HepG2 (cell line): ENCODE measurements around the gene BPI. TPM values are rescaled to one million over a fixed set of nuclear protein-coding genes. Genes with fewer than 3 reads are reported as not detected.

ENCODE experiments used
- ELF3 ChIP-seq: IDR thresholded peaks from 2 replicates; pipeline ENCODE4 v1.6.1; 2016; ENCODE audit warnings: missing genetic modification reagents, missing compliant biosample characterization
- FOXM1 ChIP-seq: sonication (generic); formaldehyde crosslinking; IDR thresholded peaks from 2 replicates; pipeline ENCODE4 v1.5.0; 2020; ENCODE audit warnings: missing genetic modification reagents
- FOXP1 ChIP-seq, 2 experiments: fragments of 450-650 bp in 1 of 2; IDR thresholded peaks; 2 replicates each; pipeline ENCODE4 v1.6.1; 2017 to 2018; ENCODE audit warnings: antibody characterized with exemption in 1 of 2
- GABPB1 ChIP-seq: IDR thresholded peaks from 2 replicates; pipeline ENCODE4 v1.6.1; 2016; ENCODE audit warnings: mild to moderate bottlenecking, missing genetic modification reagents, moderate library complexity, missing compliant biosample characterization
- HMGA1 ChIP-seq: sonication (generic); formaldehyde crosslinking; conservative IDR thresholded peaks from 2 replicates; pipeline ENCODE4 v1.4.0; 2020; ENCODE audit warnings: missing genetic modification reagents
- JUNB ChIP-seq: sonication (generic); formaldehyde crosslinking; IDR thresholded peaks from 2 replicates; pipeline ENCODE4 v1.8.0; 2022; ENCODE audit warnings: missing genetic modification reagents, mild to moderate bottlenecking, borderline replicate concordance
- KLF6 ChIP-seq: IDR thresholded peaks from 2 replicates; pipeline ENCODE4 v1.8.0; 2016; ENCODE audit warnings: missing biosample characterization, missing genetic modification reagents
- ONECUT2 ChIP-seq: sonication (generic); formaldehyde crosslinking; IDR thresholded peaks from 2 replicates; pipeline ENCODE4 v1.4.0; 2020; ENCODE audit warnings: missing genetic modification reagents
- PHF21A ChIP-seq: sonication (generic); formaldehyde crosslinking; IDR thresholded peaks from 2 replicates; pipeline ENCODE4 v1.5.0; 2020; ENCODE audit warnings: mild to moderate bottlenecking, missing genetic modification reagents
- POLR2A ChIP-seq, 2 experiments: IDR thresholded peaks; 2 replicates each; pipeline ENCODE4 v1.6.1; 2011; ENCODE audit warnings: low read depth in 2 of 2, low read length in 2 of 2, mild to moderate bottlenecking in 1 of 2, moderate library complexity in 1 of 2; ENCODE audit not compliant: insufficient read depth in 1 of 2
- POLR2AphosphoS2 ChIP-seq: IDR thresholded peaks from 2 replicates; pipeline ENCODE4 v1.6.1; 2011; ENCODE audit warnings: low read depth, low read length, improper control_type of control experiment
- PRMT3 ChIP-seq: sonication (generic); formaldehyde crosslinking; IDR thresholded peaks from 2 replicates; pipeline ENCODE4 v1.8.1; 2022; ENCODE audit warnings: low read depth, mild to moderate bottlenecking, moderate library complexity, missing genetic modification reagents, borderline replicate concordance
- ZNF549 ChIP-seq: sonication (generic); formaldehyde crosslinking; IDR thresholded peaks from 2 replicates; pipeline ENCODE4 v1.5.0; 2020; ENCODE audit warnings: missing genetic modification reagents
- ZNF619 ChIP-seq: sonication (generic); formaldehyde crosslinking; IDR thresholded peaks from 2 replicates; pipeline ENCODE4 v1.4.0; 2020; ENCODE audit warnings: mild to moderate bottlenecking, missing genetic modification reagents
- ZNF660 ChIP-seq: sonication (generic); formaldehyde crosslinking; IDR thresholded peaks from 2 replicates; pipeline ENCODE4 v1.5.1; 2020; ENCODE audit warnings: mild to moderate bottlenecking, low read depth, missing genetic modification reagents, borderline replicate concordance
- ZNF670 ChIP-seq: sonication (generic); formaldehyde crosslinking; IDR thresholded peaks from 2 replicates; pipeline ENCODE4 v1.8.0; 2022; ENCODE audit warnings: mild to moderate bottlenecking, missing genetic modification reagents, borderline replicate concordance
- polyA plus RNA-seq, 8 experiments: library from polyadenylated mRNA; depleted of rRNA in 3 of 8; stranded (reverse) in 7 of 8; unstranded in 1 of 8; fragments of >200 nt; fragmentation: Illumina TruSeq in 4 of 8; extraction: Trizol in 4 of 8; gene quantifications; 2 replicates each; pipeline versions ENCODE4 v1.2.1 to v1.2.3, GENCODE V29; 2011 to 2016; ENCODE audit warnings: low read depth in 4 of 8, missing spikeins in 1 of 8, mixed read lengths in 1 of 8; ENCODE audit not compliant: insufficient read depth in 1 of 8
- total RNA-seq, 5 experiments: library from RNA; depleted of rRNA; stranded (reverse); fragments of >200 nt; fragmentation: Illumina TruSeq; extraction: Trizol; gene quantifications; 2 replicates each; pipeline ENCODE4 v1.2.3, GENCODE V29; 2016; ENCODE audit warnings: low read depth in 1 of 5
- TF ChIP-seq, protein P1 (sequence below): sonication (generic); formaldehyde crosslinking; IDR thresholded peaks from 2 replicates; pipeline ENCODE4 v1.4.0; 2020; ENCODE audit warnings: missing genetic modification reagents
- TF ChIP-seq, protein P2 (sequence below): sonication (generic); formaldehyde crosslinking; IDR thresholded peaks from 2 replicates; pipeline ENCODE4 v1.8.1; 2023; ENCODE audit warnings: mild to moderate bottlenecking, missing genetic modification reagents
- TF ChIP-seq, protein P3 (sequence below): sonication (generic); formaldehyde crosslinking; IDR thresholded peaks from 2 replicates; pipeline ENCODE4 v1.8.0; 2022; ENCODE audit warnings: mild to moderate bottlenecking, missing genetic modification reagents, moderate library complexity
- TF ChIP-seq, protein P4 (sequence below), 2 experiments: sonication (generic) in 1 of 2; formaldehyde crosslinking in 1 of 2; IDR thresholded peaks; 2 replicates each; pipeline versions ENCODE4 v1.4.0 to v1.6.1; 2018 to 2020; ENCODE audit warnings: missing genetic modification reagents in 2 of 2, borderline replicate concordance in 1 of 2, low read depth in 1 of 2, mild to moderate bottlenecking in 1 of 2, missing biosample characterization in 1 of 2
- TF ChIP-seq, protein P5 (sequence below): sonication (generic); formaldehyde crosslinking; IDR thresholded peaks from 2 replicates; pipeline ENCODE4 v1.4.0; 2020; ENCODE audit warnings: mild to moderate bottlenecking, low read depth, missing genetic modification reagents

The BPI gene
- total and polyA plus RNA-seq, 2 of the 13 experiments (the other 11 are each of a cell fraction or from before 2014, with no cell fraction given) = not detected

DNA sequence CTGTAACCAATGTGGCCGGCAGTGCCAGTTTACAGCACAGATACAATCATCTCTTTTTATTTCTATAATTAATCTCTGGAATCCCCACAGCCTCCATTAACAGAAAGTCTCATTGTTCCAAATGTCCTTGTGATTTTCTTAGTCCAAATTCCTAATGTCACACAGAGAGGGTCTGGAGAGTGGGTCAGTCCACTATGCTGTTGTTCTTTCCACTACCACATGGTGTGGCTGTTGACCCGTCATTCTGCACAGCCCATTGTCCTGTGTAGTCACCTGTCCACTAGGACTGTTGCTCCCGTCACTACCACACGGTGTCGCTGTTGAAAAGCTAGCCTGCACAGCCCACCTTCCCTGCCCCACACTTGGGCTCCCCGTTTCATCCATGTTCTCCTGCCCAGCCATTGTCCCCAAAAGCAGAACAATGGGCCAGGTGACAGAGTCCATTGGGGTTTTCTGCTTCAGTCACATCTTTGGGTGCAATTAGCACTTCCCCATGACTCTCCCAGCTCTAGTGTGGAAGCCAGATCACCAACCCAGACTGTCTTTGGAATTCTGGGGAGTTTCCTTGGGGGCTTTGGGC is 33.7 kb downstream of the BPI start (continued):
- TF ChIP-seq ZNF660 (CRISPR knock-in tag) (no peak), FOXM1 (CRISPR knock-in tag) (no peak), ZNF549 (CRISPR knock-in tag) (no peak), PRMT3 (CRISPR knock-in tag) (no peak), FOXP1 (IDR thresholded peaks at IDR 0.05) (no peak), FOXP1 (CRISPR knock-in tag; IDR thresholded peaks at IDR 0.05) (no peak), ZNF619 (CRISPR knock-in tag) (no peak), PHF21A (CRISPR knock-in tag) (no peak), GABPB1 (no peak), ONECUT2 (CRISPR knock-in tag) (no peak), POLR2AphosphoS2 (no peak), ZNF670 (CRISPR knock-in tag) (no peak), HMGA1 (CRISPR knock-in tag) (no peak), KLF6 (CRISPR knock-in tag) (no peak), ELF3 (CRISPR knock-in tag) (no peak), POLR2A (IDR thresholded peaks at IDR 0.05; ENCODE audit: insufficient read depth in 1 of 2, low read depth in 2 of 2, low read length in 2 of 2) (no peak), JUNB (CRISPR knock-in tag) (no peak)
- TF ChIP-seq, protein P1, sequence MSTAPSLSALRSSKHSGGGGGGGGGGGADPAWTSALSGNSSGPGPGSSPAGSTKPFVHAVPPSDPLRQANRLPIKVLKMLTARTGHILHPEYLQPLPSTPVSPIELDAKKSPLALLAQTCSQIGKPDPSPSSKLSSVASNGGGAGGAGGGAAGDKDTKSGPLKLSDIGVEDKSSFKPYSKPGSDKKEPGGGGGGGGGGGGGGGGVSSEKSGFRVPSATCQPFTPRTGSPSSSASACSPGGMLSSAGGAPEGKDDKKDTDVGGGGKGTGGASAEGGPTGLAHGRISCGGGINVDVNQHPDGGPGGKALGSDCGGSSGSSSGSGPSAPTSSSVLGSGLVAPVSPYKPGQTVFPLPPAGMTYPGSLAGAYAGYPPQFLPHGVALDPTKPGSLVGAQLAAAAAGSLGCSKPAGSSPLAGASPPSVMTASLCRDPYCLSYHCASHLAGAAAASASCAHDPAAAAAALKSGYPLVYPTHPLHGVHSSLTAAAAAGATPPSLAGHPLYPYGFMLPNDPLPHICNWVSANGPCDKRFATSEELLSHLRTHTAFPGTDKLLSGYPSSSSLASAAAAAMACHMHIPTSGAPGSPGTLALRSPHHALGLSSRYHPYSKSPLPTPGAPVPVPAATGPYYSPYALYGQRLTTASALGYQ (CRISPR knock-in tag) = no peak
- TF ChIP-seq, protein P2, sequence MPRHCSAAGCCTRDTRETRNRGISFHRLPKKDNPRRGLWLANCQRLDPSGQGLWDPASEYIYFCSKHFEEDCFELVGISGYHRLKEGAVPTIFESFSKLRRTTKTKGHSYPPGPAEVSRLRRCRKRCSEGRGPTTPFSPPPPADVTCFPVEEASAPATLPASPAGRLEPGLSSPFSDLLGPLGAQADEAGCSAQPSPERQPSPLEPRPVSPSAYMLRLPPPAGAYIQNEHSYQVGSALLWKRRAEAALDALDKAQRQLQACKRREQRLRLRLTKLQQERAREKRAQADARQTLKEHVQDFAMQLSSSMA (CRISPR knock-in tag) = no peak
- TF ChIP-seq, protein P3, sequence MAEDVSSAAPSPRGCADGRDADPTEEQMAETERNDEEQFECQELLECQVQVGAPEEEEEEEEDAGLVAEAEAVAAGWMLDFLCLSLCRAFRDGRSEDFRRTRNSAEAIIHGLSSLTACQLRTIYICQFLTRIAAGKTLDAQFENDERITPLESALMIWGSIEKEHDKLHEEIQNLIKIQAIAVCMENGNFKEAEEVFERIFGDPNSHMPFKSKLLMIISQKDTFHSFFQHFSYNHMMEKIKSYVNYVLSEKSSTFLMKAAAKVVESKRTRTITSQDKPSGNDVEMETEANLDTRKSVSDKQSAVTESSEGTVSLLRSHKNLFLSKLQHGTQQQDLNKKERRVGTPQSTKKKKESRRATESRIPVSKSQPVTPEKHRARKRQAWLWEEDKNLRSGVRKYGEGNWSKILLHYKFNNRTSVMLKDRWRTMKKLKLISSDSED (CRISPR knock-in tag) = no peak
- TF ChIP-seq, protein P4, sequence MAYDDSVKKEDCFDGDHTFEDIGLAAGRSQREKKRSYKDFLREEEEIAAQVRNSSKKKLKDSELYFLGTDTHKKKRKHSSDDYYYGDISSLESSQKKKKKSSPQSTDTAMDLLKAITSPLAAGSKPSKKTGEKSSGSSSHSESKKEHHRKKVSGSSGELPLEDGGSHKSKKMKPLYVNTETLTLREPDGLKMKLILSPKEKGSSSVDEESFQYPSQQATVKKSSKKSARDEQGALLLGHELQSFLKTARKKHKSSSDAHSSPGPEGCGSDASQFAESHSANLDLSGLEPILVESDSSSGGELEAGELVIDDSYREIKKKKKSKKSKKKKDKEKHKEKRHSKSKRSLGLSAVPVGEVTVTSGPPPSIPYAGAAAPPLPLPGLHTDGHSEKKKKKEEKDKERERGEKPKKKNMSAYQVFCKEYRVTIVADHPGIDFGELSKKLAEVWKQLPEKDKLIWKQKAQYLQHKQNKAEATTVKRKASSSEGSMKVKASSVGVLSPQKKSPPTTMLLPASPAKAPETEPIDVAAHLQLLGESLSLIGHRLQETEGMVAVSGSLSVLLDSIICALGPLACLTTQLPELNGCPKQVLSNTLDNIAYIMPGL (CRISPR knock-in tag; IDR thresholded peaks at IDR 0.05; ENCODE audit: borderline replicate concordance in 1 of 2, low read depth in 1 of 2) = peak; percentile 44 to 73; a peak in 3 of 4 replicates
- TF ChIP-seq, protein P5, sequence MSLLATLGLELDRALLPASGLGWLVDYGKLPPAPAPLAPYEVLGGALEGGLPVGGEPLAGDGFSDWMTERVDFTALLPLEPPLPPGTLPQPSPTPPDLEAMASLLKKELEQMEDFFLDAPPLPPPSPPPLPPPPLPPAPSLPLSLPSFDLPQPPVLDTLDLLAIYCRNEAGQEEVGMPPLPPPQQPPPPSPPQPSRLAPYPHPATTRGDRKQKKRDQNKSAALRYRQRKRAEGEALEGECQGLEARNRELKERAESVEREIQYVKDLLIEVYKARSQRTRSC (CRISPR knock-in tag) = no peak
